B cell (primary cell): ENCODE results near the gene RASGEF1B. TPM values are rescaled to one million over a fixed set of nuclear protein-coding genes. Genes with fewer than 3 reads are reported as not detected.

Source experiments
- ATAC-seq: fragments of 200-7000 bp; cut with Tn5 transposase; one replicate; pipeline ENCODE4 v1.10.0; 2021; ENCODE audit warnings: low read depth, mild to moderate bottlenecking, moderate number of reproducible peaks, moderate library complexity
- CTCF ChIA-PET: fragments of 350-600 bp; sonication (Branson Sonifier 250); formaldehyde crosslinking; loops from one replicate; lab custom pipeline; 2021; ENCODE audit warnings: antibody characterized with exemption, inconsistent platforms; lab: Charles Lee
- POLR2A ChIA-PET: fragments of 350-600 bp; sonication (Branson Sonifier 250); formaldehyde crosslinking; loops from one replicate; lab custom pipeline; 2021; ENCODE audit warnings: antibody characterized with exemption; lab: Charles Lee
- DNase-seq: peaks from one replicate; pipeline ENCODE4 v3.0.0; 2013
- H2AFZ ChIP-seq: 2 replicates; pipeline ENCODE4 v1.6.1; 2012; ENCODE audit warnings: mild to moderate bottlenecking, low read depth, low read length; ENCODE audit not compliant: insufficient read depth, poor library complexity, severe bottlenecking
- H3K27ac ChIP-seq, 2 donors: 1 replicate in 1 of 2; 2 replicates in 1 of 2; pipeline ENCODE4 v1.5.1; 2012 to 2013; ENCODE audit warnings: low read length in 2 of 2, mild to moderate bottlenecking in 2 of 2, moderate library complexity in 1 of 2
- H3K27me3 ChIP-seq, 4 experiments: fragments of 200-600 bp in 1 of 4; sonication (generic) in 1 of 4; replicated peaks in 1 of 4; 1 replicate in 2 of 4; 2 replicates in 2 of 4; pipeline versions ENCODE4 v1.6.1 to v1.7.0; 2013 to 2016; ENCODE audit warnings: low read length in 3 of 4, mild to moderate bottlenecking in 2 of 4, mixed read lengths in 1 of 4, moderate library complexity in 1 of 4; ENCODE audit not compliant: insufficient read depth in 4 of 4, control insufficient read depth in 3 of 4; ENCODE audit errors: control extremely low read depth in 1 of 4
- H3K36me3 ChIP-seq, 2 experiments: replicated peaks in 1 of 2; 1 replicate in 1 of 2; 2 replicates in 1 of 2; pipeline versions ENCODE4 v1.6.1 to v1.7.1; 2013; ENCODE audit warnings: low read length in 1 of 2; ENCODE audit not compliant: insufficient read depth in 2 of 2, control insufficient read depth in 1 of 2; ENCODE audit errors: control extremely low read depth in 1 of 2, extremely low read depth in 1 of 2
- H3K4me1 ChIP-seq, 2 donors: fragments of 200-600 bp in 1 of 2; sonication (generic) in 1 of 2; 1 replicate in 1 of 2; 2 replicates in 1 of 2; pipeline versions ENCODE4 v1.5.1 to v1.6.1; 2013 to 2017; ENCODE audit warnings: low read length in 2 of 2; ENCODE audit not compliant: control insufficient read depth in 2 of 2, insufficient read depth in 2 of 2
- H3K4me2 ChIP-seq: replicated peaks from 2 replicates; pipeline ENCODE3; 2012; ENCODE audit warnings: mild to moderate bottlenecking, low read depth, low read length; ENCODE audit not compliant: poor library complexity, severe bottlenecking
- H3K4me3 ChIP-seq, 5 experiments: fragments of 200-600 bp in 1 of 5; sonication (generic) in 1 of 5; 1 replicate in 3 of 5; 2 replicates in 2 of 5; pipeline versions ENCODE4 v1.5.1 to v1.7.0; 2011 to 2016; ENCODE audit warnings: low read length in 4 of 5, mild to moderate bottlenecking in 4 of 5, low read depth in 2 of 5, control low read depth in 1 of 5, moderate library complexity in 1 of 5; ENCODE audit not compliant: insufficient read depth in 1 of 5; ENCODE audit errors: control extremely low read depth in 1 of 5, extremely low read depth in 1 of 5
- H3K79me2 ChIP-seq: fragments of 200-600 bp; sonication (generic); one replicate; pipeline ENCODE4 v1.6.0; 2016; ENCODE audit warnings: low read length; ENCODE audit not compliant: control insufficient read depth, insufficient read depth
- H3K9ac ChIP-seq: fragments of 200-600 bp; sonication (generic); 2 replicates; pipeline ENCODE4 v1.6.1; 2017; ENCODE audit warnings: mild to moderate bottlenecking, low read length, moderate library complexity
- H3K9me3 ChIP-seq, 3 donors: one replicate each; pipeline versions ENCODE4 v1.6.1 to v1.7.1; 2013; ENCODE audit warnings: low read length in 2 of 3; ENCODE audit not compliant: control insufficient read depth in 2 of 3, insufficient read depth in 1 of 3; ENCODE audit errors: control extremely low read depth in 1 of 3
- H4K20me1 ChIP-seq: 2 replicates; pipeline ENCODE4 v1.6.0; 2012; ENCODE audit warnings: mild to moderate bottlenecking, low read length; ENCODE audit not compliant: insufficient read depth, control insufficient read depth, poor library complexity, severe bottlenecking
- H3K27ac Mint-ChIP-seq: one replicate; pipeline ENCODE4 v1.8.0; 2021; ENCODE audit warnings: mixed read lengths
- H3K27me3 Mint-ChIP-seq: one replicate; pipeline ENCODE4 v1.8.0; 2021; ENCODE audit warnings: mixed read lengths
- H3K4me1 Mint-ChIP-seq: one replicate; pipeline ENCODE4 v1.8.0; 2021; ENCODE audit warnings: mixed read lengths
- H3K4me3 Mint-ChIP-seq: one replicate; pipeline ENCODE4 v1.8.0; 2021; ENCODE audit warnings: mixed read lengths
- H3K9me3 Mint-ChIP-seq: one replicate; pipeline ENCODE4 v1.8.0; 2022; ENCODE audit warnings: mixed read lengths; ENCODE audit not compliant: insufficient read depth
- EZH2 ChIP-seq: IDR thresholded peaks from 2 replicates; pipeline ENCODE4 v1.6.1; 2012; ENCODE audit warnings: borderline replicate concordance, low read depth, mild to moderate bottlenecking, moderate library complexity, low read length; ENCODE audit not compliant: insufficient read depth, poor library complexity, severe bottlenecking
- WGBS: methylation state at CpG from one replicate; pipeline ENCODE4 v1.1.5; 2013; ENCODE audit warnings: missing lambda C conversion rate; ENCODE audit not compliant: insufficient coverage; 5-methylcytosine and 5-hydroxymethylcytosine counted together
- intact Hi-C: fragments of 100-400 bp; cut with micrococcal nuclease; formaldehyde crosslinking; loops from one replicate; pipeline ENCODE4 v1.10.0; 2022
- polyA plus RNA-seq: library from polyadenylated mRNA; depleted of rRNA; stranded (reverse); fragments of >200 nt; gene quantifications from 2 replicates; pipeline ENCODE4 v1.2.3, GENCODE V29; 2012
- total RNA-seq, 2 donors: library from RNA; stranded (reverse); fragments of 120-200 nt in 1 of 2; gene quantifications; 1 replicate in 1 of 2; 2 replicates in 1 of 2; pipeline versions ENCODE4 v1.2.3 to v1.2.4, GENCODE V29; 2013 to 2022
- TF ChIP-seq, protein P1 (sequence below): fragments of 200-600 bp; IDR thresholded peaks from one replicate; pipeline ENCODE4 v1.8.0; 2022; ENCODE audit warnings: antibody characterized with exemption, mild to moderate bottlenecking

The RASGEF1B gene
- total and polyA plus RNA-seq, 2 donors (not counting 1 experiment from before 2014, with no cell fraction given): 20.4 to 130 TPM

DNA sequence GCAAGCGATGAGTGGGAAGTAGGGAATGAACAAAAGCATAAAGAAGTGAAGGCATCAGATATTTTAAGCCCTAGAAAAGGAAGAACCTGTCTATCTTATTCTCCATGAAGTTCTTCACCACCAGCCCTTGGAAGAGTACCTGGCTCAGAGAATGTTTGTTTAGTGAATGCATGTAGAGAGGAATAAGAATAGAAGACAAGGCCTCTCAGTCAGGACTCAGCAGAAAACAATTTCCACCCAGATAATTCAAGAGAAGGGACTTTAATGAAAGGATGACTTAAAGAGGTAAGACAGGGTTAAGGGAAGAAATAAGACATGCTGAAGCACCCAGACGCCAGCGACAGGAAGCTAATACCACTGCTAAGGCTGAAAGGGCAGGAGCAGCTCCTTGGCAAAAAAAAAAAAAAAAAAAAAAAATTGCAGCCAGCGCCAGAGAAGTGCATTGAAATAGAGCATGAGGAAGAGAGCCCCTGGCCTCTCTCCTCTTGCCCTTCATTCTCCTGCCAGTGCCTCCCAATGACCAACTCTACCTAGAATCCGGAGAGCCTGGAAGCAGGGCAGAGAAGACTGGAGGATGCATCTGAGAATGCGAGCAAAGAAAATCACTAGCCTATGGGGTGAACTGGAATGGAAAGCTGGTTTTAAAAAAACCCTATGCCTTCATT is 47.2 kb upstream of the RASGEF1B start:
- Mint-ChIP-seq H3K4me3 (no peak overlapping the region), H3K4me1 (peaks cover 42% of the 10 kb centered on the region), H3K27me3 (no peaks in the 10 kb centered on the region), H3K27ac (no peak overlapping the region), H3K9me3 (no peaks in the 10 kb centered on the region)
- no peaks in the 10 kb centered on the region for H3K9me3 ChIP-seq
- no peak overlapping the region for H3K4me3 ChIP-seq
- H3K4me2 ChIP-seq: no peak overlapping the region
- no peak overlapping the region for H3K9ac ChIP-seq
- H4K20me1 ChIP-seq: no peaks in the 10 kb centered on the region
- no peaks in the 10 kb centered on the region for H3K79me2 ChIP-seq
- POLR2A ChIA-PET: interaction anchor here (1.1 kb wide), 1 partner anchor 10 kb away, joined by 3 read pairs; no protein-coding TSS in a partner anchor
- WGBS: 55% methylated on average over 2 of the region's 6 CpGs
- H3K36me3 ChIP-seq: no peaks in the 10 kb centered on the region
- no peaks in the 10 kb centered on the region for H3K27me3 ChIP-seq
- TF ChIP-seq EZH2: no peak
- TF ChIP-seq, protein P1, sequence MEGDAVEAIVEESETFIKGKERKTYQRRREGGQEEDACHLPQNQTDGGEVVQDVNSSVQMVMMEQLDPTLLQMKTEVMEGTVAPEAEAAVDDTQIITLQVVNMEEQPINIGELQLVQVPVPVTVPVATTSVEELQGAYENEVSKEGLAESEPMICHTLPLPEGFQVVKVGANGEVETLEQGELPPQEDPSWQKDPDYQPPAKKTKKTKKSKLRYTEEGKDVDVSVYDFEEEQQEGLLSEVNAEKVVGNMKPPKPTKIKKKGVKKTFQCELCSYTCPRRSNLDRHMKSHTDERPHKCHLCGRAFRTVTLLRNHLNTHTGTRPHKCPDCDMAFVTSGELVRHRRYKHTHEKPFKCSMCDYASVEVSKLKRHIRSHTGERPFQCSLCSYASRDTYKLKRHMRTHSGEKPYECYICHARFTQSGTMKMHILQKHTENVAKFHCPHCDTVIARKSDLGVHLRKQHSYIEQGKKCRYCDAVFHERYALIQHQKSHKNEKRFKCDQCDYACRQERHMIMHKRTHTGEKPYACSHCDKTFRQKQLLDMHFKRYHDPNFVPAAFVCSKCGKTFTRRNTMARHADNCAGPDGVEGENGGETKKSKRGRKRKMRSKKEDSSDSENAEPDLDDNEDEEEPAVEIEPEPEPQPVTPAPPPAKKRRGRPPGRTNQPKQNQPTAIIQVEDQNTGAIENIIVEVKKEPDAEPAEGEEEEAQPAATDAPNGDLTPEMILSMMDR: no peak
- H2AFZ ChIP-seq: peak overlapping the region; percentile 12
- intact Hi-C loops: no loop called here
- no peak for DNase-seq
- CTCF ChIA-PET: interaction anchor here (1.2 to 1.9 kb wide), 4 partner anchors 10 to 90 kb away, joined by 3 to 7 read pairs (median 4); partner anchors contain the start of gene RASGEF1B
- H3K27ac ChIP-seq: no peak overlapping the region
- peaks cover 6 to 19% of the 10 kb centered on the region in 2 donors for H3K4me1 ChIP-seq
- no peak for ATAC-seq

DNA sequence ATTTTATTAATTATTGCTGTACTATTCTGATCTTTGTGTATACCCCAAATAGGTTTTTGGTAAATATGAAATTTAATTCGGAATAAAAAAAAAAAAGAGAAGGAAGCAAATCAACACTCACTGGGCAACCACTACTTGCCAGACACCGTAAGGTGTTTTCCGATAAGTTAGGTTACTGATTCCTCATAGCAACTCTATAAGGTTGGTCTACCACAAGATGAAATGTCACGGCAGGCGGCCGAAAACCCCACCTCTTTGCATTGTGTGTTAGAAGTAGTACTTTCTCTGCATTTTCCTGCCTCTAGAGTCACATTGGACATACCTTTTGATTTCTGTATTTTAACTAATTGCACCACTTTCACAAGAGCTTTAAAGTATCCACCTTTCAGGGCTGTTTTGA is 44.5 kb upstream of the RASGEF1B start:
- Histone ChIP-seq H3K4me2 (no peak overlapping the region), H3K27ac (no peak overlapping the region), H3K9me3 (no peaks in the 10 kb centered on the region), H3K4me3 (no peak overlapping the region), H2AFZ (no peak overlapping the region), H3K36me3 (no peaks in the 10 kb centered on the region), H4K20me1 (no peaks in the 10 kb centered on the region), H3K79me2 (no peaks in the 10 kb centered on the region), H3K27me3 (no peaks in the 10 kb centered on the region), H3K9ac (no peak overlapping the region), H3K4me1 (peaks cover 19 to 36% of the 10 kb centered on the region in 2 donors)
- POLR2A ChIA-PET: interaction anchor here (0.7 kb wide), 1 partner anchor 46 kb away, joined by 5 read pairs; no protein-coding TSS in a partner anchor
- peak; percentile 19 for DNase-seq
- no peak for ATAC-seq
- Mint-ChIP-seq H3K4me1 (peaks cover 53% of the 10 kb centered on the region), H3K27ac (peak overlapping the region; percentile 4), H3K4me3 (no peak overlapping the region), H3K9me3 (no peaks in the 10 kb centered on the region), H3K27me3 (no peaks in the 10 kb centered on the region)
- intact Hi-C loops: no loop called here
- TF ChIP-seq EZH2: no peak
- TF ChIP-seq, protein P1: no peak
- no CpG with 5 or more reads among the region's 6 CpGs for WGBS
- CTCF ChIA-PET: interaction anchor here (0.9 to 2.7 kb wide), 2 partner anchors 44 to 52 kb away, joined by 7 to 9 read pairs; partner anchors contain the start of gene RASGEF1B
